GM21447 (cell line): Measurements from ENCODE around the gene CPLANE2.
"Not testable (repeated sequence)": the region's sequence is repeated elsewhere in the genome, so short reads cannot be mapped to it uniquely, and the experiment has no call there.

ENCODE experiments used
- ATAC-seq: cut with Tn5 transposase; IDR thresholded peaks from one replicate; pipeline ENCODE4 v1.9.1; 2021; ENCODE audit not compliant: unreplicated experiment

The CPLANE2 gene

GRCh38 chr1:16249596-16250241, 12.7 kb upstream of the CPLANE2 start:
- ATAC-seq, result no peak

DNA sequence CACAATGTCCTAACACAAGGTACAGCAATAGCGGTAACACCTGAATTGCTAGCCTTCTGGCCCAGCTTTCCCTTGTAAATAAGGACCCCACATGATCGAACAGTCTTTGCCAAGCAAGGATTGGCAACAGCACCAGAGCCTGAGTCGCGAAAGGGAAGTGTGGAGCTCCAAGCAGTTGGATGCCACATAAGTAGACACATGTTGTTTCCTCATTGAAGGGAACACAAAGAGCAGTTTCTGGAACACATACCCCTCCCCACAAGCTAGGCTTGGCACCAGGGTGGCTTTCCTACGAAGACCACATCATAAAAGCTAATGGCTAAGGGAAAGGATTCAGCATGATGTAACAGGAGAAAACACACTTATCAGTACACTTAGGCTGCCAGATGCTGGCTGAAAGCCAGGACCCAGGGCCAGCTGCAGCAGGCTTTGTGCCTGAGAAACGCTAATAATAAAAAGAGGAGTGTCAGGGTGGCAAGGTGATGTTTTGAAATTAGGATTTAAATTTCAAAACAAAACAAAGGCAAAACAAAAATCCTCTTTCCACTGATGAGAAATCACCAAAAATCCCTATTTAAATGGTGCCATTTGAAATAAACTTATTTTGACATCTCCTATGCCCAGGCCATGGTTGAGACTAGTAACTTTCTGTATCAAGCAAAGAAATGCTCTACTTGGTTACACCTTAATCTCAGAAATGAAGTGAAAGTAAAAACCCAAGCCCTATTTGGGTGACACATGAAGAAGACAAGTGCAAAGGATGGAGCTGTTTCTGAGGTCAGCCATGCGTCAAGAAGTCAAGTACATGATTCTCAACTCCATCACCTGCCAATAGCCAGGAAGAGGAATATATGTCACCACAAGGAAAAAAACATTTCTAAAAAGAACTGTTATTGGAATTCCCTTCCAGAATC, 11.9 kb upstream of the CPLANE2 start:
- peak; percentile 74 for ATAC-seq

DNA sequence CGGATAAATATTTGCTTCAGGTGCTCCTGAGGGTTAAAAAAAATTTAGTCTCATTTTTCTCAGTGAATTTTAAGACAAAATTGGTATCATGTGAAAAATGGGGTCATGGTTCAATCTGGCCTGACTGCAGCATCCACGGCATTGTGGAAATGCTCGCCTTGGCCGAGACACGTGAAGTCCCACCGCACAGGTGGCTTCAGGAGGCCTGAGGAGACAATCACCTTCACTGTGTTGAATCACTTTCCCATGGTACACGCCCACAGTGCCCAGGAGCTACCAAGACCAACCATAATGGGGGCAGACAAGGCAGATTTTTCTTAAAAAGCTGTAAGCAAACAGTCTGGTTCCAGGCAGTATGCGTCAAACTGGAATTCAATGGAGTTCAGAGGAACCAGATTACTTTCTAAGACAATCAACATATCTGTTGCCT, 11.0 kb upstream of the CPLANE2 start:
- ATAC-seq, result no peak

GRCh38 chr1:16247441-16247840, 10.5 kb upstream of the CPLANE2 start:
- ATAC-seq, result no peak

- ATAC-seq, result no peak
Measured at GRCh38 chr1:16246961-16247360, 10.0 kb upstream of the CPLANE2 start.

DNA sequence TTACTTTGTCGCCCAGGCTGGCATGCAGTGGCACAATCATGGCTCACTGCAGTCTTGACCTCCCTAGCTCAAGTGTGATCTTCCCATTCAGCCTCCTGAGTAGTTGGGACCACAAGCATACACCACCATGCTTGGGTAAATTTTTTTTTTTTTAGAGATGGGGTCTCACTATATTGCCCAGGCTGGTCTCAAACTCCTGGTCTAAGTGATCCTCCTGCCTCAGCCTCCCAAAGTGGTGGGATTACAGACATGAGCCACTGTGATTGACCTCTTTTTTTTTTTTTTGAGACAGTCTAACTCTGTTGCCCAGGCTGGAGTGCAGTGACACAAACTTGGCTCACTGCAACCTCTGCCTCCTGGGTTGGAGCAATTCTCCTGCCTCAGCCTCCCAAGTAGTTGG, 9.3 kb upstream of the CPLANE2 start:
- not testable (repeated sequence) for ATAC-seq

DNA sequence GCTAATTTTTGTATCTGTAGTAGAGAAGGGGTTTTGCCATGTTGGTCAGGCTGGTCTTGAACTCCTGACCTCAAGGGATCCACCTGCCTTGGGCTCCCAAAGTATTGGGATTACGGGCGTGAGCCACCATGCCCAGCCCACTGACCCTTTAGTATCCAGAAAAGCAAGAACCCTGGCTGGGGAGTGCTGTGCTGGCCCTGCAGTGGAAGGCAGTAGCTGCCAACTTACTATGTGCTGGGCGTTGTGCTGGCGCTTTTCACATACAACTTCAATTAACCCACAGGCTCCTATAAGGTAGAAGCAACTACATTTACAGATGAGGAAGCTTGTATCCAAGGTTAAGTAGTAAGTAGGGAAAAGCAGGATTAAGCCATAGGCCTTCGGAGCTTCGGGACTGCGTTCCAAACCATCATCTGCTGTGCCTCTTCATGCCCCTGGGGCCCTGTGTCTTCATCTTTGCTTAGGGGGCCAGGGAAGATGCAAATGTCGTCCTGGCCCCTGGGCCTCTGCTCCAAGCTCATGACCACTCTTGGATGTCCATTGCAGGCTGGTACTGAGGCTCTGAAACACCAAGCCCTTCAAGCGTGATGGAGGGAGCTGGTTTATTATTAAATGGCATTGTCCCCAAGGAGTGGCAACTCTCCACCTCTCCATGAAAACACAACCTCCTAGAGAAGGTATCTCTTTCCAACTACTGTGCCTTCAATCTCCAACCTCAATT, 8.7 kb upstream of the CPLANE2 start:
- no peak for ATAC-seq

- ATAC-seq, result no peak
Measured at GRCh38 chr1:16244650-16245285, 7.8 kb upstream of the CPLANE2 start.

- no peak for ATAC-seq
Measured at GRCh38 chr1:16243936-16244649, 7.1 kb upstream of the CPLANE2 start.

DNA sequence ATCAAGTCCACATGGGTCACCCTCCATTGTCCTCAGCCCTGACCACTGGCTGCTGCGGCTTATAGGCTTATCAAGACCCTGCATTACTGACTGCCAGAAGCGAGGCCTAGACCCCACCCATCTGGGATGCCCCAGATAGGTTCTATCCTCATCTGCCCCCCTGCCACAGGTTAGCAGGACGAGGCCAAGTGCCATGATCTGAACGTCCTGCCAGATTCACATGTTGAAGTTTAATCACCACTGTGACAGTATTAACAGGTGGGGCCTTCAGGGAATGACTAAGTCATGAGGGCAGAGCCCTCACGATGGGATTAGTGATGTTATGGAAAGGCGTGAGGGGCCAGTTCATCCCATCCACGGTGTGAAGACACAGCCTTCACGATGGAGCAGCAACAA, 6.2 kb upstream of the CPLANE2 start:
- no peak for ATAC-seq

DNA sequence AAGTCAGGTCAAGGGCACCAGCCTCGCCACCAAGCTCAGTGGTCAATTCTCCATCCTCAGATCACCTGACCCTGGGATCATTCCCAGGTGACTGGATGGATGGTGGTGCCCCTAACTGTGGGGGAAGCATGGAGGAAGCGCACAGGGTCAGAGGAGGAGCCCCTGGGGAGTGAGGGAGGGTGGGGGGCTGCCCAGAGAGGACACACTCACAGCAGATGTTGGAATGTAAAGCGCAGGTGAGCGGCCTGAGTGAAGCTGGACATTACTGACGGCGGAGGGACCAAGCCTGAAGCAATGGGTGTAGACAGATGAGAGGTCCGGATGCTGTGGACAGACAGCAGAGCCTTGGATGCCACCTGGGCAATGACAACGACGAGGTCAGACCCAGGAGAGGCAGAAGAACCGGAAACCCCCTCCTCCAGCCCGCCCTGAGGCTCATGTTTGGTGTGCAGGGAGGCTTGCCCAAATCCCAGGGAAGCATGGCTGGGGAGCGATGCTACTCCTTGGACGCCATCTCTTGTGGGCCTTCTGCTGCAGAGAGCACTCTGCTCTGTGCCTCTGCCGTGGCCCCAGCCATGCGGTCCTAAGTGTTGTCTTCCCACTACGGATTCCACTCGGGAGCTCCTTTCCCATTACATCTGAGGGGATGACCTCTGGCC, 5.7 kb upstream of the CPLANE2 start:
- ATAC-seq, result no peak

- ATAC-seq, result no peak
Measured at GRCh38 chr1:16241221-16241708, 4.3 kb upstream of the CPLANE2 start.

- no peak for ATAC-seq
Measured at GRCh38 chr1:16239972-16240491, 3.0 kb upstream of the CPLANE2 start.

- ATAC-seq, result no peak
Measured at GRCh38 chr1:16237343-16237830, 404 bp upstream of the CPLANE2 start.

- peak; percentile 47 for ATAC-seq
Measured at GRCh38 chr1:16235944-16236510, 956 bp downstream of the CPLANE2 start.

- no peak for ATAC-seq
Measured at GRCh38 chr1:16235347-16235746, 1.6 kb downstream of the CPLANE2 start.

DNA sequence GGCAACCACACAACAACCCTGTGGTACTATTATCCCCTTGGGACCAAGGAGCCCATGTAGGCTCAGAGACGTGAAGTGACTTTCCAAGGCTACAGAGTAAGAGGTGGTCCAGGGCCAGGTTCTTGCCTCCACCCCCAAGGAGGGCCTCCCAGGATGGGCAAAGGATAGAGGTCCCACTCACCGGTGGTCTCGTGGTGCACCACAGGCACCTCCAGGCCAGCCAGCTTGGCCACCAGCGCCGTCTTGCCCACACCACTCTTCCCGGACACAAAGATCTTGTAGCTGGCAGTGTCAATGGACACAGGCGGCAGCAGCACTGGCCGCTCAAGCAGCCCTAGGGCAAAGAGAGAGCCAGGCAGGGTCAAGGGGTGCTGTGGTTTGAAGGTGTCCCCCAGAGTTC, 3.6 kb downstream of the CPLANE2 start:
- ATAC-seq, result no peak

DNA sequence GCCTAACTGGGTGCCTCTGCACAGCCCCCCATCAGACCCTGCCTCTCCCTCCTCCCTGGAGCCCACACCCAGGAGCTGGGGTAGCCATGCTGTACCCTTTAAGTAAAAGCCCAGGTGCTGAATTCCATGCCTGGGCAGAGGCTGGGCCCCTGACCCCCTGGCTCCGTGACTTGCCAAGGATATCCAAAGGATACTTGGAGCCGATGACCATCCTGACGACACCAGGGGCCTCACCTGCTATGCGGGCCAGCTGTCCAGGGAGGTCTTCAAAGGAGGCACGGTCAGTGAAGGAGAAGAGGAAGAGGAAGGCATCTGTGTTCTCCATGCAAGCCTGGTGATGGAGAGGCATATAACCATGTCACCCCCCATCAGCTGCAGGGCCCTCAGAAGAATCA, 4.7 kb downstream of the CPLANE2 start:
- ATAC-seq, result no peak
